GM18951 (cell line): Measurements from ENCODE around the gene ABCA3.

ENCODE experiments used
- POLR2A ChIP-seq: IDR thresholded peaks from 4 replicates; pipeline ENCODE4 v1.6.1; 2011; ENCODE audit warnings: mild to moderate bottlenecking; ENCODE audit not compliant: insufficient read length, insufficient read depth; ENCODE audit errors: extremely low read depth
- in situ Hi-C: fragments of 300-500 bp; cut with MboI; formaldehyde crosslinking; loops from one replicate; pipeline ENCODE4 v1.12.0; 2022; ENCODE audit warnings: low sequenced_read_pairs, mixed read lengths, inconsistent platforms; ENCODE audit not compliant: unreplicated experiment

ABCA3 gene

GRCh38 chr16:2324296-2324859, 16.1 kb downstream of the ABCA3 start:
- no peak for TF ChIP-seq POLR2A
- in situ Hi-C loops, result no loop called here

GRCh38 chr16:2323701-2324100, 16.8 kb downstream of the ABCA3 start:
- in situ Hi-C loops, result no loop called here

GRCh38 chr16:2319606-2320005, 20.9 kb downstream of the ABCA3 start:
- in situ Hi-C loops, result no loop called here
- TF ChIP-seq POLR2A, result no peak

More at GRCh38 chr16:2323701-2324100, 16.8 kb downstream of the ABCA3 start:
- no peak for TF ChIP-seq POLR2A

- TF ChIP-seq POLR2A, result no peak
- in situ Hi-C loops, result no loop called here
These were observed 23.1 kb downstream of the ABCA3 start for GRCh38 chr16:2317231-2318020.

GRCh38 chr16:2308089-2308962, 32.2 kb downstream of the ABCA3 start:
- in situ Hi-C loops, result no loop called here
- no peak for TF ChIP-seq POLR2A

- in situ Hi-C loops, result no loop called here
- no peak for TF ChIP-seq POLR2A
These were observed 40.7 kb downstream of the ABCA3 start for GRCh38 chr16:2299915-2300192.

GRCh38 chr16:2299121-2299914, 41.2 kb downstream of the ABCA3 start:
- no peak for TF ChIP-seq POLR2A
- in situ Hi-C loops, result no loop called here

GRCh38 chr16:2298621-2299020, 41.9 kb downstream of the ABCA3 start:
- no peak for TF ChIP-seq POLR2A
- in situ Hi-C loops, result no loop called here

GRCh38 chr16:2297506-2297860, 43.0 kb downstream of the ABCA3 start:
- in situ Hi-C loops, result no loop called here
- no peak for TF ChIP-seq POLR2A

- no peak for TF ChIP-seq POLR2A
- in situ Hi-C loops, result no loop called here
These were observed 43.6 kb downstream of the ABCA3 start for GRCh38 chr16:2296661-2297505.

GRCh38 chr16:2295056-2295798, 45.3 kb downstream of the ABCA3 start:
- in situ Hi-C loops, result no loop called here
- no peak for TF ChIP-seq POLR2A

GRCh38 chr16:2292221-2292620, 48.3 kb downstream of the ABCA3 start:
- in situ Hi-C loops, result no loop called here
- TF ChIP-seq POLR2A, result no peak
